Measurements from ENCODE around the gene CNIH4.

DNA sequence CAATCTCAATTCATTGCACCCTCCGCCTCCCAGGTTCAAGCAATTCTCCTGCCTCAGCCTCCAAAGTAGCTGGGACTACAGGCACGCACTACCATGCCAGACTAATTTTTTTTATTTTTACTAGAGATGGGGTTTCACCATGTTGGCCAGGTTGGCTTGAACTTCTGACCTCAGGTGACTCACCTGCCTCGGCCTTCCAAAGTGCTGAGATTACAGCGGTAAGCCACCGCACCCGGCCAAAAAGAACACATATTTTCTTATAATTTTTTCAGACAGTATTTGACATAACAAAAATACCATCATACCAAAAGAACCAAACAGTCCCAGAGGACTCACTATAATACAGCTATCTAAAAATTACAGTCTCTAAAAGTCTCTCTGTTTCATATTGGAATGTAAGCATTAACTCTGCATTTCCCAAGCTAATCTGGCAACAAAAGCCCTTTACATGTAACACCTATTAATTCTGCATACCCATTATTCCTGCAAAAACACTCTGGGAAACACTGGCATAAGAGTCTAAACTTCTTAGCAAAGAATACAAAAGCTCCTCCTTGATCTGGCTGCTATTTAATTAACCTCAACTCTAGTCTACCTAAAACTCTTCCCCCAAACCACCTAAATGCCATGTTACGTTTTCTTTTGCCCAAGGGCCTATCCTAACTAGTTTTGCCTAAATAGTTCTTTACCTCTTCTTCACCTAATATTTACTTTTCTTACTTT is 51.1 kb downstream of the CNIH4 start:
- TF ChIP-seq, protein P1, sequence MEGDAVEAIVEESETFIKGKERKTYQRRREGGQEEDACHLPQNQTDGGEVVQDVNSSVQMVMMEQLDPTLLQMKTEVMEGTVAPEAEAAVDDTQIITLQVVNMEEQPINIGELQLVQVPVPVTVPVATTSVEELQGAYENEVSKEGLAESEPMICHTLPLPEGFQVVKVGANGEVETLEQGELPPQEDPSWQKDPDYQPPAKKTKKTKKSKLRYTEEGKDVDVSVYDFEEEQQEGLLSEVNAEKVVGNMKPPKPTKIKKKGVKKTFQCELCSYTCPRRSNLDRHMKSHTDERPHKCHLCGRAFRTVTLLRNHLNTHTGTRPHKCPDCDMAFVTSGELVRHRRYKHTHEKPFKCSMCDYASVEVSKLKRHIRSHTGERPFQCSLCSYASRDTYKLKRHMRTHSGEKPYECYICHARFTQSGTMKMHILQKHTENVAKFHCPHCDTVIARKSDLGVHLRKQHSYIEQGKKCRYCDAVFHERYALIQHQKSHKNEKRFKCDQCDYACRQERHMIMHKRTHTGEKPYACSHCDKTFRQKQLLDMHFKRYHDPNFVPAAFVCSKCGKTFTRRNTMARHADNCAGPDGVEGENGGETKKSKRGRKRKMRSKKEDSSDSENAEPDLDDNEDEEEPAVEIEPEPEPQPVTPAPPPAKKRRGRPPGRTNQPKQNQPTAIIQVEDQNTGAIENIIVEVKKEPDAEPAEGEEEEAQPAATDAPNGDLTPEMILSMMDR (IDR thresholded peaks at IDR 0.05; ENCODE audit: insufficient read depth, low read length), result no peak
- TF ChIP-seq POLR2AphosphoS5 (IDR thresholded peaks at IDR 0.05; ENCODE audit: low read depth) (no peak), SPI1 (IDR thresholded peaks at IDR 0.05; ENCODE audit: borderline replicate concordance, low read depth) (no peak)

All from HL-60 (cell line).